ENCODE results near the gene MMD. TPM values are rescaled to one million over a fixed set of nuclear protein-coding genes. Genes with fewer than 3 reads are reported as not detected.
"Not testable (repeated sequence)": the region's sequence is repeated elsewhere in the genome, so short reads cannot be mapped to it uniquely, and the experiment has no call there.

The MMD gene
- total and polyA plus RNA-seq, 2 of the 13 experiments (the other 11 are each of a cell fraction or from before 2014, with no cell fraction given): 121 to 225 TPM

DNA sequence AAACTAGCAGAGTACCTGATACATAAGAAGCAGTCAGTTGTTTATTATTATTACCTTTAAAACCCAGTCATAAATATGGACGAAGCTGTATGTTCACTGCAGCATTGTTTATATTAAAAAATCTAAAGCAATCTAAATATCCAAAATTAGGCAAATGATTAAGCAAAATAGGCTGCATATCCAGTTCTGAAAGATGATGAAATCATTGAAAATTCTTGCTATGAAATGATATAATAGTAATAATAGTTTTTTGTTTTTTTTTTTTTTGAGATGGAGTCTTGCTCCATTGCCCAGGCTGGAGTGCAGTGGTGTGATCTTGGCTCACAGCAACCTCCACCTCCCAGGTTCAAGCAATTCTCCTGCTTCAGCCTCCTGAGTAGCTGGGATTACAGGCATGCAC lies 31.9 kb downstream of the MMD start:
- H3K4me2 ChIP-seq (ENCODE audit: low read depth, low read length); H3K9ac ChIP-seq (ENCODE audit: insufficient read depth, low read depth, low read length); ATAC-seq; H4K20me1 ChIP-seq (ENCODE audit: insufficient read depth, low read length); FAIRE-seq; BruUV-seq (replicated peaks); DNase-seq (ENCODE audit: low spot score); H2AFZ ChIP-seq (ENCODE audit: low read length); H3K27ac ChIP-seq (ENCODE audit: extremely low read length, insufficient read depth, low read length); H3K4me3 ChIP-seq (replicated peaks in 1 of 3; ENCODE audit: insufficient read depth in 1 of 3, low read depth in 2 of 3, low read length in 3 of 3); H3K9me3 ChIP-seq (ENCODE audit: low read length); H3K27me3 ChIP-seq (ENCODE audit: control insufficient read depth in 1 of 2, insufficient read depth in 2 of 2, low read length in 2 of 2); CTCF ChIA-PET (ENCODE audit: low intra/inter-chr PET ratio, low total read pairs); H3K79me2 ChIP-seq (ENCODE audit: insufficient read depth, low read length); TF ChIP-seq ATF7 (CRISPR knock-in tag; IDR thresholded peaks at IDR 0.05): not testable (repeated sequence)
- H3K4me1 ChIP-seq (ENCODE audit: insufficient read depth, low read length): peaks cover 46% of the 10 kb centered on the region
- peaks cover 7 to 16% of the 10 kb centered on the region in 2 experiments for H3K36me3 ChIP-seq (replicated peaks in 1 of 2; ENCODE audit: control insufficient read depth in 1 of 2, insufficient read depth in 2 of 2, low read length in 2 of 2)
- TF ChIP-seq ATF7 (IDR thresholded peaks at IDR 0.05): peak; percentile 62
- in situ Hi-C loops (cut with HindIII; ENCODE audit: extremely low pct_ligation_motif_present, low pct_unique_long_range_greater_than_20kb): loop anchor here (25.0 kb wide), 1 partner anchor 373 kb away; the partner anchor contains the start of gene PCTP
- WGBS (ENCODE audit: low lambda C conversion rate): 96% methylated on average over 1 of the region's 1 CpG
- intact Hi-C loops (cut with micrococcal nuclease; ENCODE audit: unreplicated experiment): loop anchor here (10.0 kb wide), 1 partner anchor 365 kb away; the partner anchor contains the start of gene PCTP
- POLR2A ChIA-PET: interaction anchor here (3.8 kb wide), 1 partner anchor 57 kb away, joined by 9 read pairs; no protein-coding TSS in a partner anchor

DNA sequence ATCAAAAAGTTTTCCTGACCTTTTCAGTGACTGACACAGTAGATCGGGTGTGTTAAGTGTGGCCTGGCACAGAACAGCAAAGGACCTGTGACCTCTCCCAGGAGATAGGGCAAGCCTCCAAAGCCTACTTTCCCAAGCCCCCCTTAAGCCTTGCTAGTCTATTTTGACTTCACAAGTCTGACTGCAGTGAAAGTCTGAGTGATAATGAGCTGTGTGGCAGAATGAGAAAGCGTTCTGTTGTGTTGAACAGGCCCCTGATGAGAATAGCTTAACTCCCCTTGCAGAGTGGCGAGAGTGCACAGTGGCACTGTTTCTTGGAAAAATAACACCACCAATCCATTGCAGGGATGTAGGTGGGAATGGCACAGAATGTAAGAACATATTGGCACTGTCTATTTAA lies 32.8 kb downstream of the MMD start:
- CTCF ChIA-PET (ENCODE audit: low intra/inter-chr PET ratio, low total read pairs): no interaction called here
- Histone ChIP-seq H3K4me2 (ENCODE audit: low read depth, low read length) (no peak overlapping the region), H3K27me3 (ENCODE audit: control insufficient read depth in 1 of 2, insufficient read depth in 2 of 2, low read length in 2 of 2) (no peaks in the 10 kb centered on the region), H3K9ac (ENCODE audit: insufficient read depth, low read depth, low read length) (no peak overlapping the region), H3K4me1 (ENCODE audit: insufficient read depth, low read length) (peaks cover 43% of the 10 kb centered on the region), H3K36me3 (replicated peaks in 1 of 2; ENCODE audit: control insufficient read depth in 1 of 2, insufficient read depth in 2 of 2, low read length in 2 of 2) (peaks cover 5 to 11% of the 10 kb centered on the region in 2 experiments), H3K4me3 (replicated peaks in 1 of 3; ENCODE audit: insufficient read depth in 1 of 3, low read depth in 2 of 3, low read length in 3 of 3) (no peak overlapping the region), H3K27ac (ENCODE audit: extremely low read length, insufficient read depth, low read length) (no peak overlapping the region), H3K79me2 (ENCODE audit: insufficient read depth, low read length) (no peaks in the 10 kb centered on the region), H2AFZ (ENCODE audit: low read length) (no peak overlapping the region), H3K9me3 (ENCODE audit: low read length) (no peaks in the 10 kb centered on the region), H4K20me1 (ENCODE audit: insufficient read depth, low read length) (no peaks in the 10 kb centered on the region)
- in situ Hi-C loops (cut with HindIII; ENCODE audit: extremely low pct_ligation_motif_present, low pct_unique_long_range_greater_than_20kb): loop anchor here (25.0 kb wide), 1 partner anchor 373 kb away; the partner anchor contains the start of gene PCTP
- intact Hi-C loops (cut with micrococcal nuclease; ENCODE audit: unreplicated experiment): no loop called here
- ATAC-seq: peak; percentile 14; the same call in 2 of the 3 replicates
- DNase-seq (ENCODE audit: low spot score): no peak
- POLR2A ChIA-PET: interaction anchor here (1.1 to 3.8 kb wide), 2 partner anchors 32 to 58 kb away, joined by 4 to 9 read pairs; no protein-coding TSS in a partner anchor
- no TSS peak for BruUV-seq (replicated peaks)
- TF ChIP-seq, protein P1, sequence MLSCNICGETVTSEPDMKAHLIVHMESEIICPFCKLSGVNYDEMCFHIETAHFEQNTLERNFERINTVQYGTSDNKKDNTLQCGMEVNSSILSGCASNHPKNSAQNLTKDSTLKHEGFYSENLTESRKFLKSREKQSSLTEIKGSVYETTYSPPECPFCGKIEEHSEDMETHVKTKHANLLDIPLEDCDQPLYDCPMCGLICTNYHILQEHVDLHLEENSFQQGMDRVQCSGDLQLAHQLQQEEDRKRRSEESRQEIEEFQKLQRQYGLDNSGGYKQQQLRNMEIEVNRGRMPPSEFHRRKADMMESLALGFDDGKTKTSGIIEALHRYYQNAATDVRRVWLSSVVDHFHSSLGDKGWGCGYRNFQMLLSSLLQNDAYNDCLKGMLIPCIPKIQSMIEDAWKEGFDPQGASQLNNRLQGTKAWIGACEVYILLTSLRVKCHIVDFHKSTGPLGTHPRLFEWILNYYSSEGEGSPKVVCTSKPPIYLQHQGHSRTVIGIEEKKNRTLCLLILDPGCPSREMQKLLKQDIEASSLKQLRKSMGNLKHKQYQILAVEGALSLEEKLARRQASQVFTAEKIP (CRISPR knock-in tag; IDR thresholded peaks at IDR 0.05; ENCODE audit: borderline replicate concordance): 0 out of 2 replicates have a peak, but pooled peaks have one; percentile 66
- TF ChIP-seq, protein P2, sequence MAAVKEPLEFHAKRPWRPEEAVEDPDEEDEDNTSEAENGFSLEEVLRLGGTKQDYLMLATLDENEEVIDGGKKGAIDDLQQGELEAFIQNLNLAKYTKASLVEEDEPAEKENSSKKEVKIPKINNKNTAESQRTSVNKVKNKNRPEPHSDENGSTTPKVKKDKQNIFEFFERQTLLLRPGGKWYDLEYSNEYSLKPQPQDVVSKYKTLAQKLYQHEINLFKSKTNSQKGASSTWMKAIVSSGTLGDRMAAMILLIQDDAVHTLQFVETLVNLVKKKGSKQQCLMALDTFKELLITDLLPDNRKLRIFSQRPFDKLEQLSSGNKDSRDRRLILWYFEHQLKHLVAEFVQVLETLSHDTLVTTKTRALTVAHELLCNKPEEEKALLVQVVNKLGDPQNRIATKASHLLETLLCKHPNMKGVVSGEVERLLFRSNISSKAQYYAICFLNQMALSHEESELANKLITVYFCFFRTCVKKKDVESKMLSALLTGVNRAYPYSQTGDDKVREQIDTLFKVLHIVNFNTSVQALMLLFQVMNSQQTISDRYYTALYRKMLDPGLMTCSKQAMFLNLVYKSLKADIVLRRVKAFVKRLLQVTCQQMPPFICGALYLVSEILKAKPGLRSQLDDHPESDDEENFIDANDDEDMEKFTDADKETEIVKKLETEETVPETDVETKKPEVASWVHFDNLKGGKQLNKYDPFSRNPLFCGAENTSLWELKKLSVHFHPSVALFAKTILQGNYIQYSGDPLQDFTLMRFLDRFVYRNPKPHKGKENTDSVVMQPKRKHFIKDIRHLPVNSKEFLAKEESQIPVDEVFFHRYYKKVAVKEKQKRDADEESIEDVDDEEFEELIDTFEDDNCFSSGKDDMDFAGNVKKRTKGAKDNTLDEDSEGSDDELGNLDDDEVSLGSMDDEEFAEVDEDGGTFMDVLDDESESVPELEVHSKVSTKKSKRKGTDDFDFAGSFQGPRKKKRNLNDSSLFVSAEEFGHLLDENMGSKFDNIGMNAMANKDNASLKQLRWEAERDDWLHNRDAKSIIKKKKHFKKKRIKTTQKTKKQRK (IDR thresholded peaks at IDR 0.05; ENCODE audit: low read length): no peak
- WGBS (ENCODE audit: low lambda C conversion rate): 85% methylated on average over 3 of the region's 3 CpGs
- FAIRE-seq: no peak
